GM19035 (cell line): ENCODE results near the gene KIRREL3.

Experiments used
- ATAC-seq: cut with Tn5 transposase; IDR thresholded peaks from one replicate; pipeline ENCODE4 v1.9.1; 2021; ENCODE audit not compliant: unreplicated experiment

Gene KIRREL3

DNA sequence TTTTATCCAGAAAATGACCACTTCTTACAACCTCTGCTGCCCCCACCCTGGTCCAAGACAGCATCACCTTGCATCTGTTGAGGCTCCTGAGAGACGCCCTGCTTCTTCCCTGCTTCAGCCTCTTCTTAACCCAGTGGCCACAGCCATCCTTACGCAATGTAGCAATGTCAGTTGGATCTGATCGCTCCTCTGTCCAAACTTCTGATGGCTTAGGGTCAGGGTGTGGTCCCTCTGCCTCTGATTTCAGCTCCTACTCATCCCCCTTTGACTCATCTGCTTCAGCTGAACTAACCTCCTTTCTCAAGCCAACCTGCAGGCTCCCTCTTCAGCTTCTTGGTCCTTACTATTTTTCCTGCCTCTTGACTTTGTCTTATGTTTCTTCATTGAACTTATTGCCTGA, 280.8 kb downstream of the KIRREL3 start:
- no peak for ATAC-seq

DNA sequence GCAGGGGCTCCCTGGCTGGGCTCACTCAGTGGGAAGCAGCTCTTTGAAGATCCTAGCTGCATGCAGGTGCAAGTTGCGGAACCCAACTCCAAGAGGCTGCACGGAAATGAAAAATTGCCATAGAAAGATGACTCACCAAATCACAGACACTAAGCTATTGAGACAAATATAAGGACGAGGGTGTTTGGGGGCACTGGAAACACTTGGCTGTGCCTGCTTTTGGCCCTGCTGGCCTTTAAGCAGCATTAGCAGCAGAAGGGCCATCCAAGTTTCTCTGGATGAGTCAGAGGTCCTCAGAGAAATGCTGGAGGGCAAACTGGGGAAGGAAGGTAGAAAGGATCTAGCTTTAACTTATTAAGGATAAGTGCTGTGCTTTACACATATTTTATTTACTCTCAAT, 282.3 kb downstream of the KIRREL3 start:
- no peak for ATAC-seq

DNA sequence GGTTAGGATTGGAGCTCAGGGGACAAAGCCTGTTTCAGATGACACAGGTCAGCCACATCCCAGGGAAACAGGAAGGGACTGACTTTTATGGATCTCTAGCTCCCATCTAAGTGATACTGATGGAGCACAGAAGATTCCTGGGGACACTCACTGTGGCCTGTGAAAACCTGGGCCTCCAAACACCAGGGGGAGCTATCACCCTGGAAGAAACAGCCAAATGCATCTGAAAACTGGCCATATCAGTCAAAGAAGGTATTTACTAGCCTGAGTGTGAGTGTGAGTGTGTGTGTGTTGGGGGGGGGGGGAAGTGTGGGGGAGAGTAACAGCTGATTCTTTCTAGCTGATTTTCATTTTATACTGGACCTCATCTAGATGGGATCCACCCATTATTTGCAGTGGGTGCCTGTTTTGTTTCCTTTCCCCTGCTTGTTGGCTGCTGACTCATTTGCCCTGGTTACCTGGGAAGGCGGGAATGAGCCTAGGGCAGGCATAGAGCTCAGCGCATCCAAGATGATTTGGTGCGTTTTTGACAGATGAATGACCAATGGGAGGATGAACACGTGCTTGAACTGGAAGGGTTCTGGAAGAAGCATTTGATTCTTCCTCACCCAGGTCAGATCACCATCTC, 284.0 kb downstream of the KIRREL3 start:
- peak; percentile 74 for ATAC-seq

DNA sequence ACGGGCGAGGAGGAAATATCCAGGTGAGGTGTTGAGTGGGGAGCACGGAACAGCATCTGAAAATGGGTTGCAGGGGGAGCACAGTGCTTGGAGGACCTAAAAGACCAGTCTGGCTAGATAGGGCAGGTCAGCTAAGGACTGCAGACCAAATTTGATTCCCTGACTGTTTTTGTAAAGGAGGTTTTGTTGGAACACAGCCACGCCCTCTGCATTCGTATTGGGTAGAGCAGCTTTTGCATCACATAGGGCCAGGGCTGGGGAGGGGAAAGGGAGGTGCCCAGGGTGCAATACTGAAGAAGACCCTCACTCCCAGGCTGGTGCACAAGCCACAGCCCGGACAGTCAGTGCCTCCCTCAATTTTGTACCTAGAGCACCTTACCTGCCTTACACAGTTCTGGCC, 286.8 kb downstream of the KIRREL3 start:
- ATAC-seq, result no peak

DNA sequence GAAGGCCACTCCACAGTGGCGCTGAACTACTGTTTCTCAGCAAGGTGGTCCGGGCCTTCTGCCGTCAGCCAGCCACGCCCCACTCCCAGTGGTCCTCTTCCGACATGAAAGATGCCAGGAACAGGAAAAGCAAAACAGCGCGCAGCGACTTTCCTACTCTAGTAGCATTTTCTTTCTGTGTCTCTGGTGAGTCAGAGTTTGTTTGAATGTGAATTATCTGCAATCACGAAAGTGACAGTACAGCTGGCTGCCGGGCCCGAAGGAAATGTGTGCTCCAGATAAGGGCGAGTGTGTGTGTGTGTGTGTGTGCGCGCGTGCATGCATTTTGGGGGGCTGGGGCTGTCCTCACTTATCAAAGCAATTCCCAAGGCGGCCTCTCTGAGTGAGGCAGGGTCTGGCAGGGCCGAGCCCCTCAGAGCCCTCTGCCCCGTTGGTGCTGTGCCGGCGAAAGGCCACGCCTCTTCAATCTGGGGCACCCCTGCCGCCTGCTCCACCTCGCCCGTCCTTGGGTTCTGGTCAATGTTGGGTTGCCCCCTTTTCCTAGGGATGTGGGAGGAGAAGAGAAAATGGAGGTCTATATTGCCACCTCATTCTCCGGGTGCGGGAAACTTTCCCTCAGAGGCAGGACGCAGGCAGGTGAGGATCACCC, 288.5 kb downstream of the KIRREL3 start:
- ATAC-seq, result no peak

DNA sequence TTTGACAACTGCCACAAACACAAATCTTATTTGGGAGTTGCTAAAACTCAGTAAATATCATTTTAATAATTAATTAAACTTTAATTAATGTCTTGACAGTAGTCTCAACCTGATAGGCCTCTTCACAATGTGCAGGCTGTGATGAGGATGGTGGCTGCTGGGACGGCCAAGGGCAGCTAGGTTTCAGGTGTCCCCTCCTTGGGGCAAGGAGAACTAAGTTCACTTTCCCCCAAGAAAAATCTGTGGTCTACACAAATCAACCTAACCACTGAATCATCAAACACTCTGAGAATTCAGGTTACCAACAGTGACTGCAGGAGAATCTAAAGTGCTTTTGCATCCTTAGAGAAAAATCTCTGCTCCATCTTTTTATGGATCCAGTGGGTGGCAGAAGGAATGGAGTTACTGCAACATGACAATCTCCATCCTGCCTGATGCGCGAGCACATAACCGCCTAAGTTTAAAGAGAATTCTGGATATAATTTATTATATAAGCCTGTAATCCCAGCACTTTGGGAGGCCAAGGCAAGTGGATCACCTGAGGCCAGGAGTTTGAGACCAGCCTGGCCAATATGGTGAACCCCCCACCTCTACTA, 289.7 kb downstream of the KIRREL3 start:
- ATAC-seq, result no peak

DNA sequence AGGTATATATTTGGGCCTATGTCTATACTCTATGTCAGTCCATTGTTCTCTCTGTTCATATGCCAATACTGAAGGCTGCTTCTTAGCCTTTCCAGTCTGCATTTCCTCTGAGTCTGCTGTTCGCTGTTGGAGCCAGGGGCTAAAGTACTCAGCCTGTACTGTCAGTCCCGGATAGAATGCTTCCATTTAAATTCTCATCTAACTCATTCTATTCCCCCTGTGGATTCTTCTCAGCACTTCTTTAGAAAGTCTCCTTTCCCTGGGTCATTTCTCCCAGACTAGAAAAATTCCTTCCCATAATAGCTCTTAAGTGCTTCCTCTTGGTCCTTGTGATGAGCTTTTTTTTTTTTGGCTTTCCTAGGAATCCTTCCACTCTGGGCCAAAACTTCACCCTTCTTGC, 293.1 kb downstream of the KIRREL3 start:
- no peak for ATAC-seq

DNA sequence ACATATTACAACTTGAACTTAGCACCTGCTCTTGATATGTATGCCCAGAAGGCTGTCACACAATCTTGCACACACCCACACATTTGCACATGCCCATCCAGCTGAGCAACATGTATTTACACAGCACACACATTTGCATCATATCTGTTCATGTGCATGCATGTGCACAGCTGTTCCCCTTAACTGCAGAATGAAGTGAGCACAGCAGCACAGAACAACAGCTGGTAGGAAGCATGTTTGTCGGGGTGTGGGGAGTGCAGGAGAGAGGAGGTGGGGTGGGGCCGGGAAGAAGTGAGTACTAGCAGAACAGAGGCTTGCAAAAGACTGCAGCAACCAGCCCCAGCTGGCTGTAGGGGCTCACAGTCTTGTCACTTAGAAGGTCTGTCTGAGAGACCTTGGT, 296.5 kb downstream of the KIRREL3 start:
- no peak for ATAC-seq

DNA sequence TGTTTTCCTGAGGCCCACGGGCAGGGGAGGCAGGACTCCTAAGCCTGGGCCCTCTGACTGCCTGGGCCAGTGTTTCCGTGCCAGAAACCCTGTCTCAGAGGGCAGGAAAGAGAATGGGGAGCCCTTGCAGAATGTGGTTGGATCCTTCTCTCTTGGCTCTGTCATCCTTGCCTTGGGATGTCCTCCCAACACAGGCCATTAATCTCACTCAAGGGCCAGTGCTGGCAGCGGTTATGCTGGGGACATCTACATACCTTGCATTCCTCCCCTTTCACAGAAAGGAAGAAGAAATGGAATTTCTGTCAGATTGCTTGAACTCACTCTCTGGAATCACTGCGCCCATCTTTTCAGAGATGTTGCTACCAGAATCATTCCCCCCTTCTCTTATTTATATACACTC, 296.9 kb downstream of the KIRREL3 start:
- no peak for ATAC-seq

DNA sequence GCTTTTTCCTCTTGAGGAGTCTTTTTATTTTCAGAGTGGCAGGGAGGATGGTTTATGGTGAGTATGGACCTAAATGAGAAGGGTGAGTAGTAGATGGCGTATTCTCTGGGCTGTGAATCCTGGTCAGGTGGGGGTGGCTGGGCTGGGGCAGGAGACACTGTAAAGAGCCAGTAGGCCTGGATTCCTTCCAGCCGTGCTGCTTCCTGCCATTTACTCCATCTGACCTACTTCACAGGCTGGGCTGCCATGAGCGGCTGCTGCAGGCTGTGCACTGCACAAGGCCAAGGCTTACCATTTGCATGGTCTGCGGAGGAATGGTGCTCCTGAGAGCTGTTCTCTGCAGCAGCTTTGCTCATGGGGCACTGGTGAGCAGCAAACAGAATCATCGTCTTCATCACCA, 297.6 kb downstream of the KIRREL3 start:
- ATAC-seq, result no peak

DNA sequence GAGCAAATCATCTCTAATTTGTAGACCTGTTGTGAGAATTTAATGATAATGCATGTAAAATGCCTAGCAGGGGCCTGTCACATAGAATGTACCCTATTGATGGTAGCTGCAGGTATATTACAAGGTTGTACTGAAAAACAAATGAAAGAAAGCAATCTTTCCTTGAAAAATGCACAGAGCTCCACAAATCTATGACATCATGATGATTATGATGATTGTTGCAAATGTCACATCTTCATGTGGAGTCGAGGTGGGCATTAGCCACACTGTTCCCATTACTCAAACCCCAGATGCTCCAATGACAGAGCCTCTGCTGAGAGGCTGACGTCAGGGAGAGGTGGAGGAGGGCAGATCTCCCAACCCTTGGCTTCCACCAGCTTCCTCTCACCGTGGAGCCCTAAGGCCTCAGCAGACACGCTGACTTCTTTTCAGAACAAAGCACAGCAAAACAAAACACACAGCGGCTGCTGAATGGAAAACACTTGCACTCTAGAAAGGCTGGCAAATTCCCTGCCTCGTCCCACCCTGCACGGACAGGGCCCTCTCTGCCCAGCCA, 298.3 kb downstream of the KIRREL3 start:
- ATAC-seq, result no peak

DNA sequence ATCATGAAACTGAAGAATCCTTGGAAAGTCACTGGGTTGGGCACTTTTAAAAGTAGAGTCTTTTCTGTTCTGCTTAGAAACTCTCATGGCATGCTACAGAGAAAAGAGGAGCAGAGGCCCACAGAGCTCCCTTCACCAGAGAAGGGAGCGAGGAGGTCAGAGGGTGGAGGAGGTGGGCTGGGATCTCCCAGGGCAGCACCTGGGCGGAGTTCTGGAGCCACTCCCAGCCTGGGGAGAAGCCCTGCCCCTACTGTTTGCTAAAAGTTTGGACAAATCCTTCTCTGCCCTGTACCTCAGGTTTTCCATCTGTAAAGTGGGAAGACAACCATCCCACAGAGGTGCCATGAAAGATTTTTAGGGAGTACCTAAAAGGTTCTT, 299.1 kb downstream of the KIRREL3 start:
- ATAC-seq, result peak; percentile 5

DNA sequence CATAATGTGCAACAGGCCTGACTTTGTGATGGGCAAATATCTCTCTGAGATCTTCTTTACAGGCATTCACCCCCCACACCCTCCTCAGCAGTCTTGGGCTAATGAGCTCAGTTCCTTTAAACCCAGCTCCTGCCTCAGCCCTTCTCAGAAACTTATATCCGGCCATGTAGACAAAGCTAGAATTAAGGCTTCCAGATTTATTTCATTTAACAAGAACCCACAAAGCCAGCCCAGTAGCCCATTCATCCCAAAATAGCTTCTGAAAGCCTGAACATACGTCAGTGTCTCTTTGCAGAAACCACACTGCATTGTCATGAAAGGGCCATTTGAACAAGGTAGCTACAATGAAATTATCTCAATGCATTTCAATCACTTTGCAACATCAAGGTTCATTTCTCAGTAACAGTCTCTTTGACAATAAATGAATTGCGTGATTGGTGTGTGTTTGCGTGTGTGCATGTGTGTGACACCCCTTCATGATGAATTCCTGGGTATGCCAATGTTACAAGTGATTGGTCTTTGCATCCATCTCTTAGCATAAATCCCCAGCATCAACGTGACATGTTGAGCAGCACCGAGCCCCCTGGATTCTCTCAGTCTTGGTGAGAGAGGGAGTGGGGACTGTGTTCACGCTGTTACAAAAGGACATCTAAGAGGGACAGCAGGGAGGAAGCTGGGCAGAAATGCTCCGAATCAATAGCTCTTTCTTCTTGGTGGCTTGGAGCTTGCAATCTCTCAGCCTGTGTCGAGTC, 299.6 kb downstream of the KIRREL3 start:
- peak; percentile 67 for ATAC-seq

DNA sequence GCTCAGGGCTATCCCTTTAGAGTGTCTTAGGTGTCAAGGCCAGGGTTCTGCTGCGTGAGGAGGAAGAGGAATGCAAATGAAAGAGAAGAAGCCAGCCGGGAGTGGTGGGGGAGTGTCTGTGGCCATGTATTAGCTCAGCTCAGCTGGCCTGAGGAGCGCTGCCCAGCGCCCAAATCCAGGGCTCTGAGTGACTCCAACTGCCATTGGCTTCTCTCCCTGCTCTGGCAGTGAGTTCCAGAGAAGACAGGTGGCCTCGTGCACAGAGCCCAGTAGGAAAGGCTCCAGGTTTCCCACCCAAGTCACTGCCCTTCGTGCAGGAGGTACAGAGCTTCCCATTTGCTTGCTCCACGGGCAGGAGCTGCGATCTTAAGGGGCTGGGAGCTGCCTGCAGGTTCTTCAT, 302.0 kb downstream of the KIRREL3 start:
- no peak for ATAC-seq

DNA sequence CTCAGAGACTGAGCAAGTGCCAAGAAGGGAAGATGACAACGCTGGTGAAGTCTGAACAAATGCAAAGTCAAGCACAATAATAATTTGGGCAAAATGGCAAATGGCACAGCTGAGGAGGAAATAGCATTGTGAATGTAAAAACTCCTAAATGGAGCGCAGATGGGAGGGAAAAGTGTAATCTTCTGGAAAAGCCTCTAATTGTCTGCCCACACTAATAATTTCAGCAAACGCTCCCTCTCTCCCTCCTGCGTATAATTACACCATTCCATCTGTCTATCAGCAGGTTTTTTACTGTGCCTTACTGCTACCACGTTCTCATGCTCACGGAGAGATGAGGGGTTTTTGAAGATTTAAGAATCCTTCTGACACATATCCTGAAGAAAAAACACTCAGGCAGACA, 302.6 kb downstream of the KIRREL3 start:
- ATAC-seq, result no peak

DNA sequence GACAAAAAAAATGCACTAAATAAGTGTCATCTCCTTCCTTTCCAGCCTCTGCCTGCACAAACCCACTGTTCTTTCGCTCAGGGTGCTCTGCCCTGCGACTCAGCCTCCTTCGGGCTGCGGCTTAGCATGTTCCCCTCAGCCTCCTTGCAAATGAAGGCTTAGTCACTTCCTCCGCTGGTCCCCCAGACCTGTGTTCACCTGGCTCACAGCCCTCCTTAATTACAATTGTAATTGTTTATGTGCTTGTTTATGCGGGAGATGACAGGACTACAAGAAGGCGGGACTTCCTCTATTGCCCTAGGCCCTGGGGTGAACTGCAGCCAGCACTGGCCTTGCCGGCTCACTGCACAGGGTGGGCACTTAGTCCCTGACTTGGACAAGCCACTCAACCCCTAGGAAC, 303.6 kb downstream of the KIRREL3 start:
- ATAC-seq, result no peak

DNA sequence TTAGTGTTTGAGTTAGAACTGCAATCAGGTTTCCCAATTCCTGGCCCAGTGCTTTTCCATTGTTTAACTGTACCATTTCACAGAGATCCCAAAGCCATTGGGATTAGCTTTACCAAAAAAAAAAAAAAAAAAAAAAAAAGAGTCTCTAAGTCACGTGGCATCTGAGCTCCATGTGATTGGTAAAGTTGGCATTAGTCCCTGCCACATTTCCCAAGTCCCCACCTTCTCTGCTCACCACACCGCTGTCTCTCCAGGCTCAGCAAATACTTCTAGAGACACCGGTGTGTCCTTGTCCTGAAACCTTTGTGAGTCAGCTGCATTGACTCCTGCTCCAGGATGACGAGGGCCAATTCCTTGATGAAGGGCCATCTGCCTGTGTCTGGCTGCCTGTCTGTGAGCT, 305.3 kb downstream of the KIRREL3 start:
- no peak for ATAC-seq

DNA sequence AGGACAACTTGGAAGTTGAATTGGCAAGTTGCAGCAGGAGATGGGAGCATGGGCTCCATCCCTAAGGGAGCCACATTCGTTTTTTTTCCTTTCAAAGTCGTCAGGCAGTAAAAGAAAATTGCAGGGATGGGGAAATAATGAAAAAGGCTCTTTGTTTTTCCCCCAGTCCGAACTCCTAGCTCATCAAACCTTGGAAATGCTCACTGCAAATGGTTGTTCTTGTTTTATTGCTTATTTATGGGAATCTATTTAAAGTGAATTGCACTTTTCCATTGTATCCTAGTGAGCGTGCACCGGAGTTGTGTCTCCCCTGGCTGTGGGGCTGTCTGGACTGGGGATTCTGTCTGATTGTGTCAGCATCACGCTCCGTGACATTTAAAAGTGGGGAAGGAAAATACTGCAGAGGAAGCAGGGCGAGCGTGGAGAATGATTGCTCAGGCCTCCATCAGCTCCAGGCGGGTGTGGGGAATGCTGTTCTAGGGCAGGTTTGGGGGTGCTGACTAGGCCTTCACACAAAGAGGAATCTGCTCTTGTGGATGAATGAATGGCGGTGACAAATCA, 306.4 kb downstream of the KIRREL3 start:
- no peak for ATAC-seq

DNA sequence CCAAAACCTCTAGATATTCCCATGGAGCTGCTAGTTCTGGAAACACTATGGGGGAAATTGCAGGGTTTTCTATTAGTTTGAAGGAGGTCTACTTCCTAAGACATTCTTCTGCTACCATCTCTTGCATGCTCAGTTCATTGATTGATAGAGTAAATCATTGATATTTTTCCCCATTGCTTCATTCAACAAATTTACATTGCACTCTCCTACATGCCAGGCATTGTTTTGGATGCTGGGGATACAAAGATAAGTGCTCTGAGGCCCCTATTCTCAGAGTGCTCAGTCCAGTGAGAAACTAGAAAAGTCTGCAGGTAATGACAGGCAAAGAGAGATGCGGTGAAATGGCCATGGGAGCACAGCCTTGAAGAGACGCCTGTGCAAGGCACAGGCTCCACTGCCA, 313.1 kb downstream of the KIRREL3 start:
- ATAC-seq, result no peak

DNA sequence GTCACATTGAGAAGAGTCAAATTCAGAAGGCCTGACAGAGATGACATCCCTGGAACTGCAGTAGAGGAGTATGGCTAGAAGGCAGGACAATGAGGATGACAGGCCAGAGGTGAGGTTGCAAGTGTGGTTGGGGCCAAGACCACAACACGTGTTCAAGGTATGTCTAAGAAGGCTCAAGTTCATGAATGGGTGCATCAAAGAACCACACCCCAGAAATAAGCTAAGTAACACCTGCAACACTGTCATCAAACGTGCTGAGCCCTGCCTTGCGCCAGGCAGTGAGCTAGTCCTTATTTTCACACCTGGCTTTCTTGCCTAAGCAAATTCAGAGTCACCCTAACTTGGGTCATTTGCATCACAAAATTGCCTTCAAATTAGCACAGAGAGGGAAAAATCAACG, 313.6 kb downstream of the KIRREL3 start:
- ATAC-seq, result no peak
